A673 (cell line): ENCODE measurements around the gene NTNG1.

Experiments
- EZH2 ChIP-seq: fragments of 200-600 bp; sonication (generic); IDR thresholded peaks from 2 replicates; pipeline ENCODE4 v1.6.1; 2017; ENCODE audit warnings: borderline replicate concordance, low read depth, mild to moderate bottlenecking, mixed read lengths, antibody characterized with exemption, low read length; ENCODE audit not compliant: poor library complexity, severe bottlenecking
- TF ChIP-seq, protein P1 (sequence below): fragments of 300-800, 200-600 bp; sonication (generic); conservative IDR thresholded peaks from 2 replicates; pipeline ENCODE4 v1.5.1; 2017; ENCODE audit warnings: low read depth, mild to moderate bottlenecking, antibody characterized with exemption, low read length, moderate library complexity, mixed read lengths

DNA sequence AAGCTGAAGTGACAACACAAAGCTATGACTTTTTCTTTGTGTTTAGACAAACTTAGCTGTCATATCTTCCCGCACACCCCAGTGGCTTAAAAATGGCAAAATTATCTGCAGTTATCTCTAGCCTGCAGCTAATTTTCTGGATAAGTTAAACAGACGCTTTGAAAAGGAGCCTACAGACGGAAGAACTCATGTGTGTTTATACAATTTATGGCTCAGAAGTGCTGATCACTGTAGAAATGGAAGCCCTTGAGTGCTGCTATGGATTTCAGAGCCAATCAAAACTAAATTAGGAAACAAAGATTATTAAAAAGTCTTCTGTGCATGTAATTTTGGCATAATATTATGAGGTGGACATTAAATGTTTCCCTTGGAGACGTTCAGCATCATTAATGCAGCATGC is 11.6 kb downstream of the NTNG1 start:
- TF ChIP-seq, protein P1, sequence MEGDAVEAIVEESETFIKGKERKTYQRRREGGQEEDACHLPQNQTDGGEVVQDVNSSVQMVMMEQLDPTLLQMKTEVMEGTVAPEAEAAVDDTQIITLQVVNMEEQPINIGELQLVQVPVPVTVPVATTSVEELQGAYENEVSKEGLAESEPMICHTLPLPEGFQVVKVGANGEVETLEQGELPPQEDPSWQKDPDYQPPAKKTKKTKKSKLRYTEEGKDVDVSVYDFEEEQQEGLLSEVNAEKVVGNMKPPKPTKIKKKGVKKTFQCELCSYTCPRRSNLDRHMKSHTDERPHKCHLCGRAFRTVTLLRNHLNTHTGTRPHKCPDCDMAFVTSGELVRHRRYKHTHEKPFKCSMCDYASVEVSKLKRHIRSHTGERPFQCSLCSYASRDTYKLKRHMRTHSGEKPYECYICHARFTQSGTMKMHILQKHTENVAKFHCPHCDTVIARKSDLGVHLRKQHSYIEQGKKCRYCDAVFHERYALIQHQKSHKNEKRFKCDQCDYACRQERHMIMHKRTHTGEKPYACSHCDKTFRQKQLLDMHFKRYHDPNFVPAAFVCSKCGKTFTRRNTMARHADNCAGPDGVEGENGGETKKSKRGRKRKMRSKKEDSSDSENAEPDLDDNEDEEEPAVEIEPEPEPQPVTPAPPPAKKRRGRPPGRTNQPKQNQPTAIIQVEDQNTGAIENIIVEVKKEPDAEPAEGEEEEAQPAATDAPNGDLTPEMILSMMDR, result no peak
- TF ChIP-seq EZH2, result no peak
